Neural progenitor cell (in vitro differentiated cells): ENCODE data around the gene KRTAP10-9. TPM values are rescaled to one million over a fixed set of nuclear protein-coding genes. Genes with fewer than 3 reads are reported as not detected.

ENCODE experiments used
- DNase-seq: peaks from one replicate; pipeline ENCODE4 v3.0.0-alpha.2; 2016; ENCODE audit warnings: low spot score
- H2AFZ ChIP-seq: fragments of 200-600 bp; sonication (generic); replicated peaks from 2 replicates; pipeline ENCODE4 v1.6.1; 2016; ENCODE audit warnings: antibody characterized with exemption
- H3F3A ChIP-seq: fragments of 200-600 bp; sonication (generic); 2 replicates; pipeline ENCODE4 v1.6.1; 2016; ENCODE audit warnings: antibody characterized with exemption, low read depth
- H3K27ac ChIP-seq: fragments of 200-600 bp; sonication (generic); 2 replicates; pipeline ENCODE4 v1.5.1; 2016; ENCODE audit warnings: mild to moderate bottlenecking
- H3K27me3 ChIP-seq: fragments of 200-600 bp; sonication (generic); 2 replicates; pipeline ENCODE4 v1.6.1; 2016; ENCODE audit warnings: mild to moderate bottlenecking, moderate library complexity
- H3K36me3 ChIP-seq: fragments of 200-600 bp; sonication (generic); 2 replicates; pipeline ENCODE4 v1.5.1; 2016
- H3K4me1 ChIP-seq: fragments of 200-600 bp; sonication (generic); 2 replicates; pipeline ENCODE4 v1.6.1; 2016; ENCODE audit warnings: mixed run types
- H3K4me2 ChIP-seq: fragments of 200-600 bp; sonication (generic); 2 replicates; pipeline ENCODE4 v1.6.1; 2016
- H3K4me3 ChIP-seq: fragments of 200-600 bp; sonication (generic); 2 replicates; pipeline ENCODE4 v1.5.1; 2016
- H3K79me2 ChIP-seq: fragments of 200-600 bp; sonication (generic); 2 replicates; pipeline ENCODE4 v1.6.1; 2016; ENCODE audit warnings: low read depth
- H3K9ac ChIP-seq: fragments of 200-600 bp; sonication (generic); 2 replicates; pipeline ENCODE4 v1.6.1; 2016
- H3K9me3 ChIP-seq: fragments of 200-600 bp; sonication (generic); 2 replicates; pipeline ENCODE4 v1.5.1; 2016; ENCODE audit warnings: low read depth
- H4K20me1 ChIP-seq: fragments of 200-600 bp; sonication (generic); 2 replicates; pipeline ENCODE4 v1.6.1; 2016; ENCODE audit warnings: low read depth
- H3K27ac Mint-ChIP-seq: 3 replicates; pipeline ENCODE4 v1.8.0; 2021; ENCODE audit warnings: mixed read lengths
- H3K27me3 Mint-ChIP-seq: 2 replicates; pipeline ENCODE4 v1.8.0; 2022; ENCODE audit warnings: low read depth, mild to moderate bottlenecking, inconsistent platforms, moderate library complexity, mixed read lengths; ENCODE audit not compliant: insufficient read depth
- H3K36me3 Mint-ChIP-seq: 3 replicates; pipeline ENCODE4 v1.8.0; 2021; ENCODE audit warnings: mixed read lengths
- H3K4me1 Mint-ChIP-seq: 3 replicates; pipeline ENCODE4 v1.8.0; 2021; ENCODE audit warnings: mixed read lengths
- H3K4me3 Mint-ChIP-seq: 3 replicates; pipeline ENCODE4 v1.8.0; 2021; ENCODE audit warnings: mild to moderate bottlenecking, moderate library complexity, mixed read lengths
- H3K9me3 Mint-ChIP-seq: 3 replicates; pipeline ENCODE4 v1.8.0; 2020; ENCODE audit warnings: mixed read lengths
- CTCF ChIP-seq: fragments of 200-600 bp; sonication (generic); IDR thresholded peaks from 2 replicates; pipeline ENCODE4 v1.5.1; 2017; ENCODE audit warnings: antibody characterized with exemption, mild to moderate bottlenecking
- EZH2 ChIP-seq: fragments of 200-600 bp; sonication (generic); IDR thresholded peaks from 2 replicates; pipeline ENCODE4 v1.6.1; 2017; ENCODE audit warnings: antibody characterized with exemption, mild to moderate bottlenecking, moderate library complexity
- EZH2phosphoT487 ChIP-seq: fragments of 200-600 bp; sonication (generic); IDR thresholded peaks from 2 replicates; pipeline ENCODE4 v1.6.1; 2017; ENCODE audit warnings: antibody characterized with exemption
- total RNA-seq: library from RNA; depleted of rRNA; stranded (reverse); fragments of >200 nt; gene quantifications from 2 replicates; pipeline ENCODE4 v1.2.3, GENCODE V29; 2015; ENCODE audit warnings: low replicate concordance

KRTAP10-9 gene
- total RNA-seq, 1 donor from 2014 or later, result not detected

- Mint-ChIP-seq H3K4me3 (no peak overlapping the region), H3K27me3 (peaks cover 2% of the 10 kb centered on the region), H3K9me3 (peaks cover 42% of the 10 kb centered on the region), H3K27ac (no peak overlapping the region), H3K4me1 (no peaks in the 10 kb centered on the region), H3K36me3 (no peaks in the 10 kb centered on the region)
- Histone ChIP-seq H2AFZ (no peak overlapping the region), H3K27me3 (no peaks in the 10 kb centered on the region), H3K4me3 (no peak overlapping the region), H3K79me2 (no peaks in the 10 kb centered on the region), H3K4me2 (no peak overlapping the region), H3K36me3 (no peaks in the 10 kb centered on the region), H4K20me1 (no peaks in the 10 kb centered on the region), H3K27ac (no peak overlapping the region), H3K9ac (no peak overlapping the region), H3K9me3 (peaks cover 10% of the 10 kb centered on the region), H3F3A (no peaks in the 10 kb centered on the region), H3K4me1 (peaks cover 5% of the 10 kb centered on the region)
- TF ChIP-seq EZH2 (no peak), EZH2phosphoT487 (no peak), CTCF (no peak)
- DNase-seq, result no peak
Measured at GRCh38 chr21:44618909-44619308, 8.0 kb upstream of the KRTAP10-9 start.

- Histone ChIP-seq H3K79me2 (no peaks in the 10 kb centered on the region), H3K27me3 (no peaks in the 10 kb centered on the region), H3K4me1 (peaks cover 5% of the 10 kb centered on the region), H3K4me2 (no peak overlapping the region), H3K36me3 (no peaks in the 10 kb centered on the region), H3K4me3 (no peak overlapping the region), H3F3A (no peaks in the 10 kb centered on the region), H3K27ac (no peak overlapping the region), H3K9me3 (peaks cover 13% of the 10 kb centered on the region), H2AFZ (no peak overlapping the region), H4K20me1 (no peaks in the 10 kb centered on the region), H3K9ac (no peak overlapping the region)
- no peaks in the 10 kb centered on the region for H3K4me1 Mint-ChIP-seq
- peaks cover 2% of the 10 kb centered on the region for H3K27me3 Mint-ChIP-seq
- peaks cover 49% of the 10 kb centered on the region for H3K9me3 Mint-ChIP-seq
- DNase-seq, result no peak
- H3K36me3 Mint-ChIP-seq, result no peaks in the 10 kb centered on the region
- no peak overlapping the region for H3K4me3 Mint-ChIP-seq
- TF ChIP-seq EZH2 (no peak), EZH2phosphoT487 (no peak), CTCF (no peak)
- no peak overlapping the region for H3K27ac Mint-ChIP-seq
Measured at GRCh38 chr21:44619886-44620285, 7.0 kb upstream of the KRTAP10-9 start.

GRCh38 chr21:44623575-44623974 is 3.3 kb upstream of the KRTAP10-9 start:
- Histone ChIP-seq H4K20me1 (no peaks in the 10 kb centered on the region), H3K27me3 (no peaks in the 10 kb centered on the region), H3F3A (no peaks in the 10 kb centered on the region), H3K27ac (no peak overlapping the region), H3K4me1 (no peaks in the 10 kb centered on the region), H3K4me3 (no peak overlapping the region), H3K4me2 (no peak overlapping the region), H3K9ac (no peak overlapping the region), H3K9me3 (peaks cover 13% of the 10 kb centered on the region), H3K79me2 (no peaks in the 10 kb centered on the region), H2AFZ (no peak overlapping the region), H3K36me3 (no peaks in the 10 kb centered on the region)
- Mint-ChIP-seq H3K27me3 (peaks cover 3% of the 10 kb centered on the region), H3K27ac (no peak overlapping the region), H3K36me3 (no peaks in the 10 kb centered on the region), H3K4me3 (no peak overlapping the region), H3K9me3 (peaks cover 46% of the 10 kb centered on the region), H3K4me1 (no peaks in the 10 kb centered on the region)
- DNase-seq, result no peak
- TF ChIP-seq EZH2 (no peak), CTCF (no peak), EZH2phosphoT487 (no peak)
